GM12878 (cell line): Measurements from ENCODE around the gene RDM1. TPM values are rescaled to one million over a fixed set of nuclear protein-coding genes. Genes with fewer than 3 reads are reported as not detected.

ENCODE experiments used
- BCL11A ChIP-seq: IDR thresholded peaks from 2 replicates; pipeline ENCODE4 v1.6.1; 2011; ENCODE audit warnings: low read depth, low read length
- CREB1 ChIP-seq: IDR thresholded peaks from 2 replicates; pipeline ENCODE4 v1.6.1; 2012; ENCODE audit warnings: low read depth, mild to moderate bottlenecking, inconsistent platforms
- CUX1 ChIP-seq: IDR thresholded peaks from 2 replicates; pipeline ENCODE4 v1.6.1; 2012; ENCODE audit warnings: improper control_type of control experiment, low read depth, low read length; ENCODE audit not compliant: insufficient replicate concordance
- FOXK2 ChIP-seq: fragments of 450-650 bp; IDR thresholded peaks from 2 replicates; pipeline ENCODE4 v1.6.1; 2017; ENCODE audit warnings: mild to moderate bottlenecking, moderate library complexity
- HDGF ChIP-seq: fragments of 450-650 bp; IDR thresholded peaks from 2 replicates; pipeline ENCODE4 v1.6.1; 2016; ENCODE audit warnings: antibody characterized with exemption
- HSF1 ChIP-seq: fragments of 150-350 bp; IDR thresholded peaks from 2 replicates; pipeline ENCODE4 v1.6.1; 2014; ENCODE audit warnings: mild to moderate bottlenecking, low read depth, low read length
- RB1 ChIP-seq: fragments of 450-650 bp; formaldehyde crosslinking; IDR thresholded peaks from 2 replicates; pipeline ENCODE4 v1.6.1; 2017; ENCODE audit warnings: mild to moderate bottlenecking, borderline replicate concordance
- RFX5 ChIP-seq: IDR thresholded peaks from 2 replicates; pipeline ENCODE4 v1.6.1; 2011; ENCODE audit warnings: low read depth, low read length, improper control_type of control experiment
- SIN3A ChIP-seq: IDR thresholded peaks from 2 replicates; pipeline ENCODE4 v1.6.1; 2012; ENCODE audit warnings: low read depth, low read length, improper control_type of control experiment
- SMAD5 ChIP-seq: IDR thresholded peaks from 2 replicates; pipeline ENCODE4 v1.6.1; 2016; ENCODE audit warnings: antibody characterized with exemption, low read depth
- SREBF2 ChIP-seq: IDR thresholded peaks from 2 replicates; pipeline ENCODE4 v1.6.1; 2012; ENCODE audit warnings: mild to moderate bottlenecking, low read length
- STAT1 ChIP-seq: fragments of 450-650 bp; conservative IDR thresholded peaks from 2 replicates; pipeline ENCODE4 v1.6.1; 2014; ENCODE audit warnings: antibody characterized with exemption, mild to moderate bottlenecking
- SUPT20H ChIP-seq: IDR thresholded peaks from 2 replicates; pipeline ENCODE4 v1.6.1; 2011; ENCODE audit warnings: low read depth, mild to moderate bottlenecking, low read length, moderate library complexity, borderline replicate concordance; ENCODE audit not compliant: control insufficient read depth
- TARDBP ChIP-seq: IDR thresholded peaks from 2 replicates; pipeline ENCODE4 v1.6.1; 2016; ENCODE audit warnings: borderline replicate concordance
- USF2 ChIP-seq: IDR thresholded peaks from 2 replicates; pipeline ENCODE4 v1.6.1; 2011; ENCODE audit warnings: low read depth, low read length, improper control_type of control experiment, borderline replicate concordance
- polyA plus RNA-seq, 11 experiments: library from polyadenylated mRNA; depleted of rRNA in 4 of 11; unstranded in 6 of 11; stranded (reverse) in 5 of 11; fragments of >200 nt; fragmentation: Nextera tagmentation in 4 of 11; fragmentation: Illumina TruSeq in 1 of 11; extraction: Ambion mirVana in 4 of 11; extraction: Trizol in 1 of 11; gene quantifications; 1 replicate in 1 of 11; 2 replicates in 10 of 11; pipeline versions ENCODE4 v1.2.1 to v1.2.3, GENCODE V29; 2011 to 2016; ENCODE audit warnings: inconsistent platforms in 2 of 11, missing spikeins in 2 of 11, low read depth in 1 of 11
- total RNA-seq, 4 experiments: library from RNA; depleted of rRNA in 3 of 4; stranded (reverse); fragments of >200 nt in 3 of 4; fragmentation: Illumina TruSeq in 1 of 4; extraction: Trizol in 1 of 4; gene quantifications; 2 replicates each; pipeline versions ENCODE4 v1.2.1 to v1.2.3, GENCODE V29; 2013 to 2021
- TF ChIP-seq, protein P1 (sequence below): fragments of 450-650 bp; conservative IDR thresholded peaks from 2 replicates; pipeline ENCODE4 v1.6.1; 2017; ENCODE audit warnings: mild to moderate bottlenecking, moderate library complexity

The RDM1 gene
- total and polyA plus RNA-seq, 10 of the 15 experiments (the other 5 are each of a cell fraction or from before 2014, with no cell fraction given), result 5.7 to 18.4 (median 10.7) TPM

- 0 out of 2 replicates have a peak, but pooled peaks have one; percentile 62 for TF ChIP-seq RB1
- no peak for TF ChIP-seq HSF1
- no peak for TF ChIP-seq BCL11A
- TF ChIP-seq USF2, result no peak; the same call in 1 of the 2 replicates
- TF ChIP-seq RFX5, result no peak
- peak; percentile 80; the same call in 1 of the 2 replicates for TF ChIP-seq SMAD5
- TF ChIP-seq SREBF2, result no peak
- no peak for TF ChIP-seq SUPT20H
- TF ChIP-seq TARDBP, result no peak
- TF ChIP-seq SIN3A, result no peak
- TF ChIP-seq, protein P1, sequence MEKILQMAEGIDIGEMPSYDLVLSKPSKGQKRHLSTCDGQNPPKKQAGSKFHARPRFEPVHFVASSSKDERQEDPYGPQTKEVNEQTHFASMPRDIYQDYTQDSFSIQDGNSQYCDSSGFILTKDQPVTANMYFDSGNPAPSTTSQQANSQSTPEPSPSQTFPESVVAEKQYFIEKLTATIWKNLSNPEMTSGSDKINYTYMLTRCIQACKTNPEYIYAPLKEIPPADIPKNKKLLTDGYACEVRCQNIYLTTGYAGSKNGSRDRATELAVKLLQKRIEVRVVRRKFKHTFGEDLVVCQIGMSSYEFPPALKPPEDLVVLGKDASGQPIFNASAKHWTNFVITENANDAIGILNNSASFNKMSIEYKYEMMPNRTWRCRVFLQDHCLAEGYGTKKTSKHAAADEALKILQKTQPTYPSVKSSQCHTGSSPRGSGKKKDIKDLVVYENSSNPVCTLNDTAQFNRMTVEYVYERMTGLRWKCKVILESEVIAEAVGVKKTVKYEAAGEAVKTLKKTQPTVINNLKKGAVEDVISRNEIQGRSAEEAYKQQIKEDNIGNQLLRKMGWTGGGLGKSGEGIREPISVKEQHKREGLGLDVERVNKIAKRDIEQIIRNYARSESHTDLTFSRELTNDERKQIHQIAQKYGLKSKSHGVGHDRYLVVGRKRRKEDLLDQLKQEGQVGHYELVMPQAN, result no peak; the same call in 1 of the 2 replicates
- no peak for TF ChIP-seq CUX1
- TF ChIP-seq HDGF, result peak; percentile 89
- TF ChIP-seq FOXK2, result no peak
- no peak for TF ChIP-seq STAT1
- peak; percentile 41; the same call in 1 of the 2 replicates for TF ChIP-seq CREB1
Measured at GRCh38 chr17:35879773-35880654, 50.6 kb downstream of the RDM1 start, which contains the start of gene CCL5 (continued).
